ENCODE data around the gene PTX4. TPM values are rescaled to one million over a fixed set of nuclear protein-coding genes. Genes with fewer than 3 reads are reported as not detected.

The PTX4 gene
- total RNA-seq, 1 experiment from 2014 or later: not detected

DNA sequence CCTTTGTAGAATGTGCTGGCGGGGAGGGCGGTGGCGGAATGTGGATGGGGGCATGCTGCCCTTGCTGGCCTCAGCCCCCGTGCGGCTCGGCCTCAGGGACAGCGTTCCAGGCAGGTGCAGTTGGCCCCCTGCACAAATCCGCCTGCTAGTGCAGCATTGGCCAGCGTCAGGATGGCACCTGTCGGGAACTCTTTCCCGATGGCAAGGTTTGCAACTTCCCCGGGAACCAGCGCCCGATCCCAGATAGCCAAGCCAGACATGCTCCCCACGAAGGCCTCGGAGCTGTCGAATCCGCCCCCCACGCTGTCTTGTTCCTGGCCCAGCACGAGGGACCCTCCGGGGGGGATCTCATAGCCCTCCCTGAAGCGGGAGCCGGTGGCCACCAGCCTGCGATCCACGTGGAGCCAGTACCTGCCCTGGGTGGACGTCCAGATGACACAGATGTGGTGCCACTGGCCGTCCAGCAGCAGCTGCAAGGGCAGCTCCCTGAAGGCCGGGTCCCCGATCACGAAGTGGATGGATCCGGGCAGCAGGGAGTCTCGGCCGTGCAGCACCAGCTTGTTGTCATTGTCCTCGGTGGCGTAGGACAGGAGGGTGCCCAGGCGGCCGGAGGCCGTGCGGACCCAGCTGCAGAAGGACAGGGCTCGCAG lies 2.8 kb downstream of the PTX4 start:
- H3K4me1 Mint-ChIP-seq: no peaks in the 10 kb centered on the region
- H3T11ph ChIP-seq (ENCODE audit: low read length): no peak overlapping the region
- H3K4me3 Mint-ChIP-seq: no peak overlapping the region
- no peak overlapping the region for H3K56ac ChIP-seq (ENCODE audit: insufficient read length, low read depth, low read length)
- H4K8ac ChIP-seq (replicated peaks; ENCODE audit: insufficient read length, low read depth, low read length): no peak overlapping the region
- no peak for TF ChIP-seq CTCF (conservative IDR thresholded peaks at IDR 0.05)
- H3K9me3 ChIP-seq (ENCODE audit: control insufficient read depth, low read depth, low read length): no peaks in the 10 kb centered on the region
- no peaks in the 10 kb centered on the region for H3K4me1 ChIP-seq (ENCODE audit: insufficient read depth, low read length)
- peaks cover 0 to 3% of the 10 kb centered on the region in 2 experiments; a peak in 1 of 5 replicates for H3K9me3 Mint-ChIP-seq
- no peaks in the 10 kb centered on the region for H3K79me2 ChIP-seq (ENCODE audit: insufficient read depth, low read length)
- peaks cover 48% of the 10 kb centered on the region for H3K27me3 Mint-ChIP-seq (ENCODE audit: low read depth)
- no peak overlapping the region for H3K23ac ChIP-seq (ENCODE audit: insufficient read length, low read depth, low read length)
- WGBS (ENCODE audit: extremely low coverage, insufficient read length, low lambda C conversion rate): no CpG with 5 or more reads among the region's 40 CpGs
- no peak overlapping the region for H2AFZ ChIP-seq (ENCODE audit: low read length)
- H2AK5ac ChIP-seq (ENCODE audit: insufficient read length, low read length): no peak overlapping the region
- no peak overlapping the region for H2BK12ac ChIP-seq (ENCODE audit: insufficient read length, low read depth, low read length)
- H2BK120ac ChIP-seq (ENCODE audit: low read depth, low read length, poor library complexity, severe bottlenecking): no peak overlapping the region
- H4K5ac ChIP-seq (ENCODE audit: insufficient read length, low read depth, low read length): no peak overlapping the region
- no peak overlapping the region for H3K9ac ChIP-seq (ENCODE audit: extremely low read depth, insufficient read length, low read length)
- no peak overlapping the region for H4K91ac ChIP-seq (ENCODE audit: insufficient read length, low read depth, low read length)
- no peaks in the 10 kb centered on the region for H3K36me3 Mint-ChIP-seq (ENCODE audit: insufficient read depth in 1 of 3, low read depth in 3 of 3)
- H3K4ac ChIP-seq (ENCODE audit: low read depth, low read length): no peak overlapping the region
- H3K4me2 ChIP-seq (ENCODE audit: insufficient read depth, insufficient read length, low read length): no peak overlapping the region
- no peak overlapping the region for H3K27ac ChIP-seq (ENCODE audit: insufficient read length, low read depth, low read length)
- H3K14ac ChIP-seq (ENCODE audit: insufficient read depth, low read length): no peak overlapping the region; the same call in 1 of the 2 replicates
- H3K18ac ChIP-seq (ENCODE audit: insufficient read length, low read depth, low read length): no peak overlapping the region
- H3K79me1 ChIP-seq (ENCODE audit: insufficient read depth, low read depth, low read length, poor library complexity, severe bottlenecking): no peaks in the 10 kb centered on the region
- no peaks in the 10 kb centered on the region for H3K27me3 ChIP-seq (ENCODE audit: insufficient read depth, low read length)
- no peak overlapping the region for H2BK20ac ChIP-seq (ENCODE audit: low read depth, low read length, poor library complexity, severe bottlenecking)
- no peaks in the 10 kb centered on the region for H4K20me1 ChIP-seq (ENCODE audit: control insufficient read depth, insufficient read depth, insufficient read length)
- H2BK15ac ChIP-seq (ENCODE audit: low read depth, low read length): no peak overlapping the region
- DNase-seq: no peak
- H3K23me2 ChIP-seq (ENCODE audit: insufficient read length, low read depth, low read length, poor library complexity, severe bottlenecking): no peaks in the 10 kb centered on the region
- no peak overlapping the region for H2BK5ac ChIP-seq (ENCODE audit: insufficient read length, low read length)
- H3K27ac Mint-ChIP-seq: no peak overlapping the region

Measured in H9 (cell line).